Endometrial microvascular endothelial cells (primary cell): ENCODE data around the gene ADGRG7. TPM values are rescaled to one million over a fixed set of nuclear protein-coding genes. Genes with fewer than 3 reads are reported as not detected.
"Not testable (repeated sequence)": the region's sequence is repeated elsewhere in the genome, so short reads cannot be mapped to it uniquely, and the experiment has no call there.

ENCODE experiments used
- in situ Hi-C: cut with HindIII; loops from 2 replicates; pipeline ENCODE4 v1.10.0; 2017; ENCODE audit warnings: low sequenced_read_pairs, low pct_unique_long_range_greater_than_20kb; ENCODE audit errors: inconsistent ontology term
- total RNA-seq: library from RNA; depleted of rRNA; stranded (reverse); fragments of >200 nt; gene quantifications from one replicate; pipeline ENCODE4 v1.2.3, GENCODE V29; 2015; ENCODE audit errors: inconsistent ontology term

ADGRG7 gene
- total RNA-seq, 1 donor from 2014 or later: not detected

DNA sequence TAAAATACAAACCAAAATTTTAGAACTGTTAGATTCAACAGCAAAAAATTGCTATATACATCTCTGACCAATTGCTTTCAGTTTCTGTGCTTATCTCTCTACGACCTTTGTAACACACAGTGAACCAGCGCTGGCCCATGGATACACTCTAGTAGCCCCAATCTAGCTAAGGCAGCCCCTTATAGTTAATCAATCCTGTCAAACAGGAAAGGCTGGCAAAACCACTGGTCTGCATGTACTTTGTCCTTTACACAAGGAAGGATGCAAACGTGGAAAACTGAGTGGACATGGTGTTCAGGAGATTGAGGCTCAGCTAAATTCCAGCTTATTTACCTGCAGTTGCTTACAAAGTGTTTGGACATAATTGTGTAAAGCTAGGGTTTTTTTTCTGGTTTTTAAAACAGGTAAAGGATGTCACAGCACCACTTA, 25.9 kb downstream of the ADGRG7 start:
- in situ Hi-C loops: no loop called here

GRCh38 chr3:100637197-100637631, 27.8 kb downstream of the ADGRG7 start:
- in situ Hi-C loops: no loop called here

GRCh38 chr3:100640633-100641032, 31.2 kb downstream of the ADGRG7 start:
- in situ Hi-C loops: no loop called here

- in situ Hi-C loops: no loop called here
Observed at GRCh38 chr3:100641471-100642032, 32.2 kb downstream of the ADGRG7 start.

DNA sequence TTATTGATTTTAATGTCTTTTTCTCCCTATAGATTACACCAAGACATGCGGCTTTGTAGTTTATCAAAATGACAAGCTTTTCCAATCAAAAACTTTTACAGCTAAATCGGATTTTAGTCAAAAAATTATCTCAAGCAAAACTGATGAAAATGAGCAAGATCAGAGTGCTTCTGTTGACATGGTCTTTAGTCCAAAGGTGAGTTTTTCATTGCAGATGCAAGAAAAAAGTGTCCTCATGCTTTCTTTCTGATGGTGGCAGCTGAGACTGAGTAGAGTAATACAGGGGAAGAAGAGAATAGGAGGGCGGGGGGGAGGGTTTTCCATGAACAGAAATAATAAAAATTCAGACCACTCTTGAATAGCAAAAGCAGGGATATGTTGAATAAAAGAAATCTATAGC, 36.5 kb downstream of the ADGRG7 start:
- in situ Hi-C loops: no loop called here

GRCh38 chr3:100647171-100647570, 37.8 kb downstream of the ADGRG7 start:
- in situ Hi-C loops: no loop called here

GRCh38 chr3:100647657-100648056, 38.3 kb downstream of the ADGRG7 start:
- in situ Hi-C loops: no loop called here

DNA sequence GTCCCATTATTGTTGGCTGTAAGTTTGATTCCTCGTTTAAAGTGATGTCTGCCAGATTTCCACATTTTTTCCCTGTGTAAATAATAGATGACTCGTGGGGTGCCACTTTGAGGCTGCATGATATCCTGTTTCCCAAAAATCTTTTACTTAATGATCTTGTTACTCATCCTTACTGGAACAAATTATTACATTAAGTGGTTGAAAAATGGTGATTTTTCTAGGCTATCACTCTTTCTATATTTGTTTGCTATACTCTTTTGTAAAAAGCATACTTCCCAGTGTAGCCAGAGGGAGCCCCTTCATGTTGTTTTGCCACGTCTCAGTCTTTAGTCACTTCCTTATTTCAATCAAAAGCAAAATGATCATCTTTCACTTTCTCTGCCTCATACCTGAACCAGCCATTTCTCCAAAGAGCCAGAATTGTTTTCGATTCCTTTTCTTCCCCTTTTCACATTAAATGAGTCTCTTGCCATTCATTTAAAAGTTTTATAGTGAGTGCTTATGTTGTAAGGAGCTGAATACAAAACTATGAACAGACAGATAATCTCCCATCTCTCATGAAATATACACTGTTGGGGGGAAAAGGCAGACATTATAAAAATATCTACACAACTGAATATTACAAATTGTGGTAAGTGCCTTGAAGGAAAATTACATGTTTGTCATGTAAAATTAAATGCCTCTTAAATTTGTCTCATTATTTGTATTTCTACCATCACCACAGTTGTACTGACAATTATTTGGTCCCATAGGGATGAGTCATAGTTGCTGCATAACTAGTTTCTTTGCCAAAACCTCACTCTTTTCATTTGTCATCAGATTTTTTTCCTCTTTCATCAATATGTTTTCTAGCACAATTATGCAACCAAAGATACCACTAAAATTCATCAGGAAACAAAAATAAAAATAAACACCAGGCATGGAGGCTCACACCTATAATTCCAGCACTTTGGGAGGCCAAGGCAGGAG, 41.5 kb downstream of the ADGRG7 start:
- in situ Hi-C loops: no loop called here

DNA sequence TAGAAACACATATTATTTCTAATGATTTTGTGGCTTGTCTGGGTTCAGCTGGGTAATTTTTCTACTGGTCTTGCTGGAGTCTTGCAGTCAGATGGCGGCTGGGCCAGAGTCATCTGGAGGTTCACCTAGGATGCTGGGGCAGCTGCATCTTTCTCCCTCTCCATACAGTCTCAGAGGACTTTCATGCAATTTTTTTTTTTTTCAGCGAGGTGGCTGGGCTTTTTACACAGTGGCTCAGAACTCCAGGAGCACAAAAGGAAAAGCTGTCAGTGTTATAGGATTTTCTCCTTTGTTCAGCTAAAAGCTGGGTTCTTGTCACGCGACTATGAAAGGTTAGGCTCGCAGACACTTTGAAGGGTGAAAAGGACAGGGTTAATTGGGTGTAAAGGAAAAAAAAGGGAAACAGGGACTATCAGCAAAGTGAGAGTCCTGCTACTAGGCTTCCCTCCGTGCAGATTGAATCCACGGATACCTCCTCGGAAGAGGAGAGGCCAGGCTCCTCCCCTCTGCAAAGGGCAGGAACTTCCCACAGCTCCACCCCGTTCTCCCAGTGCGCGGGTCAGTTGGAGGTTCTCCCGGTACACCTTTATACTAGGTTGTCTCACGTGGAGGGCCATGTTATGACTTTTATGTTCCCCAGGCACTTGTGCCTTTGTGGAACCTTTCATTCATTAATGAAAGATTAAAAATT, 44.3 kb downstream of the ADGRG7 start:
- in situ Hi-C loops: no loop called here

DNA sequence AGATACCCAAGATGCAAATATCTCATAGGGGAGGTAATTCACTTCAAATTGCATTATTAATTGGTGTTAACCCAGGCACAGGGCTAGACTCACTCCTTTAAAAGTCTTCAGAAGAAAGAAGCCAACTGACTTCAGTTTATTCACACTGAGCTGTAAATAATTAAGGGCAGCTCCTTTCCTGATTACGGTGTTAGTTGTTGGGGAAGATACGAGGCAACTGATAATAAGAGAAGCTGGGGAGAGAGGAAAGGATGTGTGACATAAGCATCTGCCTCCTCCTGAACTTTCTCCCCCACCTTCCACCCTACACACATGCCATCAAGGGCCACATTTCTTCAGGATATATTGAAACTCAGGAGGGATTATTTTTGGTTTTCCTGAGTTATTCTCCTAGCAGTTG, 47.5 kb downstream of the ADGRG7 start:
- in situ Hi-C loops: no loop called here

- in situ Hi-C loops: not testable (repeated sequence)
Observed at GRCh38 chr3:100661294-100661693, 51.9 kb downstream of the ADGRG7 start.

DNA sequence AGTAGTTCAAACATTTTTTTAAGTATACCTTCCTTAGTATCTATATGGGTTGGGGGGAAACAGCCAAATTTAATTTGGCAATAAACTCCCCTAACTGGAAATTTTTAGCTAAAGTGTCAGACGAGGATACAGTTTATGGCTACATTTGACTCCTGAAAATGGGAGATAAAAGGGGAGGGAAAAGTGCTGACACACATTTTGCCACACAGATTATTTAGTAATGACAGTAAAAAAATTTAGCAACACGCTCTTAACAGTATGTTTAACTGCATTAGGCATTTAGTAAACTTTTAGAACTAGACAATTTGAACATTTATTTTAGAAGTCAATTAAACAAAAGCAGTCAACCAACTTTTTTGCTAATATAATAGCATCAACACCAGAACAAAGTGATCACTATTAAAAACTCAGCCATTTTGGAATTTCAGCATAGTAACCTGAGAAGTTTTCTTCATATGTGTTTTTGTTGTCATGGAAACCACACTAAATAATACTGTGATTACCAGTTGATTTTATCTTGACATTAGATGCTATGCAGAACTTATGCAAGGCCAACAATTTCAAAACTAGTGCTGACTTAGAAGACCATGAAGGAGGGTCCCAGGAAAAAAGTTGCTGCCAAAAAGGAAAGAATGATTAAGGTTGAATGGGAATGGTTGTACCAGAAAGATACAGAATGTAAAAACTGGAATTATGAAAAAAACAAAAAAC, 52.9 kb downstream of the ADGRG7 start:
- in situ Hi-C loops: no loop called here

GRCh38 chr3:100665230-100665629, 55.8 kb downstream of the ADGRG7 start:
- in situ Hi-C loops: no loop called here

DNA sequence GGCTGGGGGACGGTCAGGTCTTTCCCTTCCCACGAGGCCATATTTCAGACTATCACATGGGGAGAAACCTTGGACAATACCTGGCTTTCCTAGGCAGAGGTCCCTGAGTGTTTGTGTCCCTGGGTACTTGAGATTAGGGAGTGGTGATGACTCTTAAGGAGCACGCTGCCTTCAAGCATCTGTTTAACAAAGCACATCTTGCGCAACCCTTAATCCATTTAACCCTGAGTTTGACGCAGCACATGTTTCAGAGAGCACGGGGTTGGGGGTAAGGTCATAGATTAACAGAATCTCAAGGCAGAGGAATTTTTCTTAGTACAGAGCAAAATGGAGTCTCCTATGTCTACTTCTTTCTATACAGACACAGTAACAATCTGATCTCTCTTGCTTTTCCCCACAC, 57.3 kb downstream of the ADGRG7 start:
- in situ Hi-C loops: not testable (repeated sequence)

- in situ Hi-C loops: not testable (repeated sequence)
Observed at GRCh38 chr3:100667316-100667715, 57.9 kb downstream of the ADGRG7 start.

GRCh38 chr3:100670995-100671394, 61.6 kb downstream of the ADGRG7 start:
- in situ Hi-C loops: not testable (repeated sequence)

GRCh38 chr3:100681496-100681895, 72.1 kb downstream of the ADGRG7 start:
- in situ Hi-C loops: no loop called here

GRCh38 chr3:100682056-100682853, 72.9 kb downstream of the ADGRG7 start:
- in situ Hi-C loops: no loop called here
